HL-60 (cell line): ENCODE measurements around the gene ADD1.

Experiments
- GABPA ChIP-seq: IDR thresholded peaks from 2 replicates; pipeline ENCODE4 v1.6.1; 2012; ENCODE audit warnings: low read depth
- POLR2AphosphoS5 ChIP-seq: IDR thresholded peaks from 2 replicates; pipeline ENCODE4 v1.6.1; 2012; ENCODE audit warnings: low read depth
- TF ChIP-seq, protein P1 (sequence below): IDR thresholded peaks from one replicate; pipeline ENCODE4 v1.5.1; 2011; ENCODE audit warnings: low read length, control low read depth, inconsistent platforms; ENCODE audit not compliant: insufficient read depth
- TF ChIP-seq, protein P2 (sequence below): IDR thresholded peaks from 2 replicates; pipeline ENCODE4 v1.6.1; 2012; ENCODE audit warnings: low read depth; ENCODE audit not compliant: insufficient replicate concordance

DNA sequence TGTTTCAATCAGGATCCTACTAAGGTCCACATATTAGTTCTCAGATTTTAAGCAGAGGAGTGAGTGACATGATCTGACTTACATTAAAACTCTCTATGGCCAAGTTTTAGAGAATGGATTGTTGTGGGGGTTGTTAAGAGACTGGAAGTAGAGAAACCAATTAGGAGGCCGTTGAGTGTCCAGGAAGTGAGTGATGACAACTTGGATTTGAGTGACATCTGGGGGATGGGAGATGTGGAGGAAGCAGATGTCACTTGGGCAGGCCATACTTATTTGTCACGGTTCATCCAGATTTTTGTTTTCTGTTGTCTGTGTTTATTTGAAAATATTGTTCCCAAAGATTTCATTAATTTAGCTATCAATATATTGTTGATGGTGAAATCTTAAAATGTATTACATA is 28.3 kb downstream of the ADD1 start:
- TF ChIP-seq, protein P1, sequence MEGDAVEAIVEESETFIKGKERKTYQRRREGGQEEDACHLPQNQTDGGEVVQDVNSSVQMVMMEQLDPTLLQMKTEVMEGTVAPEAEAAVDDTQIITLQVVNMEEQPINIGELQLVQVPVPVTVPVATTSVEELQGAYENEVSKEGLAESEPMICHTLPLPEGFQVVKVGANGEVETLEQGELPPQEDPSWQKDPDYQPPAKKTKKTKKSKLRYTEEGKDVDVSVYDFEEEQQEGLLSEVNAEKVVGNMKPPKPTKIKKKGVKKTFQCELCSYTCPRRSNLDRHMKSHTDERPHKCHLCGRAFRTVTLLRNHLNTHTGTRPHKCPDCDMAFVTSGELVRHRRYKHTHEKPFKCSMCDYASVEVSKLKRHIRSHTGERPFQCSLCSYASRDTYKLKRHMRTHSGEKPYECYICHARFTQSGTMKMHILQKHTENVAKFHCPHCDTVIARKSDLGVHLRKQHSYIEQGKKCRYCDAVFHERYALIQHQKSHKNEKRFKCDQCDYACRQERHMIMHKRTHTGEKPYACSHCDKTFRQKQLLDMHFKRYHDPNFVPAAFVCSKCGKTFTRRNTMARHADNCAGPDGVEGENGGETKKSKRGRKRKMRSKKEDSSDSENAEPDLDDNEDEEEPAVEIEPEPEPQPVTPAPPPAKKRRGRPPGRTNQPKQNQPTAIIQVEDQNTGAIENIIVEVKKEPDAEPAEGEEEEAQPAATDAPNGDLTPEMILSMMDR: no peak
- TF ChIP-seq POLR2AphosphoS5 (no peak), GABPA (no peak)
- TF ChIP-seq, protein P2, sequence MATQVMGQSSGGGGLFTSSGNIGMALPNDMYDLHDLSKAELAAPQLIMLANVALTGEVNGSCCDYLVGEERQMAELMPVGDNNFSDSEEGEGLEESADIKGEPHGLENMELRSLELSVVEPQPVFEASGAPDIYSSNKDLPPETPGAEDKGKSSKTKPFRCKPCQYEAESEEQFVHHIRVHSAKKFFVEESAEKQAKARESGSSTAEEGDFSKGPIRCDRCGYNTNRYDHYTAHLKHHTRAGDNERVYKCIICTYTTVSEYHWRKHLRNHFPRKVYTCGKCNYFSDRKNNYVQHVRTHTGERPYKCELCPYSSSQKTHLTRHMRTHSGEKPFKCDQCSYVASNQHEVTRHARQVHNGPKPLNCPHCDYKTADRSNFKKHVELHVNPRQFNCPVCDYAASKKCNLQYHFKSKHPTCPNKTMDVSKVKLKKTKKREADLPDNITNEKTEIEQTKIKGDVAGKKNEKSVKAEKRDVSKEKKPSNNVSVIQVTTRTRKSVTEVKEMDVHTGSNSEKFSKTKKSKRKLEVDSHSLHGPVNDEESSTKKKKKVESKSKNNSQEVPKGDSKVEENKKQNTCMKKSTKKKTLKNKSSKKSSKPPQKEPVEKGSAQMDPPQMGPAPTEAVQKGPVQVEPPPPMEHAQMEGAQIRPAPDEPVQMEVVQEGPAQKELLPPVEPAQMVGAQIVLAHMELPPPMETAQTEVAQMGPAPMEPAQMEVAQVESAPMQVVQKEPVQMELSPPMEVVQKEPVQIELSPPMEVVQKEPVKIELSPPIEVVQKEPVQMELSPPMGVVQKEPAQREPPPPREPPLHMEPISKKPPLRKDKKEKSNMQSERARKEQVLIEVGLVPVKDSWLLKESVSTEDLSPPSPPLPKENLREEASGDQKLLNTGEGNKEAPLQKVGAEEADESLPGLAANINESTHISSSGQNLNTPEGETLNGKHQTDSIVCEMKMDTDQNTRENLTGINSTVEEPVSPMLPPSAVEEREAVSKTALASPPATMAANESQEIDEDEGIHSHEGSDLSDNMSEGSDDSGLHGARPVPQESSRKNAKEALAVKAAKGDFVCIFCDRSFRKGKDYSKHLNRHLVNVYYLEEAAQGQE: no peak
